GM21381 (cell line): Measurements from ENCODE around the gene HCN1.
"Not testable (repeated sequence)": the region's sequence is repeated elsewhere in the genome, so short reads cannot be mapped to it uniquely, and the experiment has no call there.

Source experiments
- ATAC-seq: cut with Tn5 transposase; IDR thresholded peaks from one replicate; pipeline ENCODE4 v1.9.1; 2021; ENCODE audit warnings: mild to moderate bottlenecking, moderate library complexity; ENCODE audit not compliant: unreplicated experiment

The HCN1 gene

GRCh38 chr5:45437752-45438151 is 258.4 kb downstream of the HCN1 start:
- no peak for ATAC-seq

GRCh38 chr5:45417285-45417998 is 278.7 kb downstream of the HCN1 start:
- no peak for ATAC-seq

GRCh38 chr5:45414620-45415573 is 281.3 kb downstream of the HCN1 start:
- ATAC-seq, result no peak

- no peak for ATAC-seq
Observed at GRCh38 chr5:45411971-45412612, 284.1 kb downstream of the HCN1 start.

GRCh38 chr5:45410304-45410995 is 285.7 kb downstream of the HCN1 start:
- no peak for ATAC-seq

- no peak for ATAC-seq
Observed at GRCh38 chr5:45408067-45408466, 288.1 kb downstream of the HCN1 start.

- no peak for ATAC-seq
Observed at GRCh38 chr5:45402804-45403455, 293.2 kb downstream of the HCN1 start.

- no peak for ATAC-seq
Observed at GRCh38 chr5:45399041-45399440, 297.1 kb downstream of the HCN1 start.

GRCh38 chr5:45385321-45386058 is 310.7 kb downstream of the HCN1 start:
- no peak for ATAC-seq

GRCh38 chr5:45383985-45384384 is 312.2 kb downstream of the HCN1 start:
- ATAC-seq, result no peak

- no peak for ATAC-seq
Observed at GRCh38 chr5:45382583-45382982, 313.6 kb downstream of the HCN1 start.

GRCh38 chr5:45376417-45376816 is 319.8 kb downstream of the HCN1 start:
- no peak for ATAC-seq

- no peak for ATAC-seq
Observed at GRCh38 chr5:45372629-45373028, 323.6 kb downstream of the HCN1 start.

- ATAC-seq, result not testable (repeated sequence)
Observed at GRCh38 chr5:45371423-45371822, 324.8 kb downstream of the HCN1 start.

- no peak for ATAC-seq
Observed at GRCh38 chr5:45355189-45355992, 340.8 kb downstream of the HCN1 start.

- no peak for ATAC-seq
Observed at GRCh38 chr5:45336464-45336863, 359.7 kb downstream of the HCN1 start.

- ATAC-seq, result no peak
Observed at GRCh38 chr5:45335978-45336377, 360.2 kb downstream of the HCN1 start.

- no peak for ATAC-seq
Observed at GRCh38 chr5:45335346-45335745, 360.8 kb downstream of the HCN1 start.

- ATAC-seq, result no peak
Observed at GRCh38 chr5:45334939-45335338, 361.2 kb downstream of the HCN1 start.
